Testis (tissue), 2 donors: ENCODE data around the gene POC5.

Source experiments
- POLR2A ChIP-seq: fragments of 450-650 bp; IDR thresholded peaks from one replicate; pipeline ENCODE4 v1.6.1; 2017; ENCODE audit warnings: antibody characterized with exemption, mild to moderate bottlenecking, moderate library complexity
- TF ChIP-seq, protein P1 (sequence below), 3 experiments: fragments of 450-650 bp in 2 of 3; fragments of 200-600 bp in 1 of 3; sonication (generic) in 1 of 3; IDR thresholded peaks; one replicate each; pipeline ENCODE4 v1.5.1; 2016 to 2019; ENCODE audit warnings: antibody characterized with exemption in 3 of 3, mild to moderate bottlenecking in 2 of 3, moderate library complexity in 1 of 3

DNA sequence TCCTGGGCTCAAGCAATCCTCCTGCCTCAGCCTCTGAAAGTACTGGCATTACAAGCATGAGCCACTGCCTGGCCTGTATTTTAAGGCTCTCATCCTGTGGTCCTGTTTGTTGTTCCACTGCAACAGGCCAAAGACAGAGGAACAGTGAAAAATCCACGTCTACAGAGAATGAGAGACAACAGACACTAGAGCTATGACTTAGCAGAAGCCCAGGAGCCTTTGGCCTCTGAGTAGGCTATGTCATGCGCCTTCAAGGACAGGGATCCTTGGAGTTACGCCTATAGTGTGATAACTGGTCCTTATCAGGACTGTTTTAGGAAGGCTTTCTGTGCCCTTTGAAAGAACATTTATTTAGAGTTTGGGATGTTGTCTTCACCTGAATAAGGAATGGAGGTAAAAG is 10.5 kb downstream of the POC5 start:
- TF ChIP-seq, protein P1, sequence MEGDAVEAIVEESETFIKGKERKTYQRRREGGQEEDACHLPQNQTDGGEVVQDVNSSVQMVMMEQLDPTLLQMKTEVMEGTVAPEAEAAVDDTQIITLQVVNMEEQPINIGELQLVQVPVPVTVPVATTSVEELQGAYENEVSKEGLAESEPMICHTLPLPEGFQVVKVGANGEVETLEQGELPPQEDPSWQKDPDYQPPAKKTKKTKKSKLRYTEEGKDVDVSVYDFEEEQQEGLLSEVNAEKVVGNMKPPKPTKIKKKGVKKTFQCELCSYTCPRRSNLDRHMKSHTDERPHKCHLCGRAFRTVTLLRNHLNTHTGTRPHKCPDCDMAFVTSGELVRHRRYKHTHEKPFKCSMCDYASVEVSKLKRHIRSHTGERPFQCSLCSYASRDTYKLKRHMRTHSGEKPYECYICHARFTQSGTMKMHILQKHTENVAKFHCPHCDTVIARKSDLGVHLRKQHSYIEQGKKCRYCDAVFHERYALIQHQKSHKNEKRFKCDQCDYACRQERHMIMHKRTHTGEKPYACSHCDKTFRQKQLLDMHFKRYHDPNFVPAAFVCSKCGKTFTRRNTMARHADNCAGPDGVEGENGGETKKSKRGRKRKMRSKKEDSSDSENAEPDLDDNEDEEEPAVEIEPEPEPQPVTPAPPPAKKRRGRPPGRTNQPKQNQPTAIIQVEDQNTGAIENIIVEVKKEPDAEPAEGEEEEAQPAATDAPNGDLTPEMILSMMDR (IDR thresholded peaks at IDR 0.05) = no peak
- no peak for TF ChIP-seq POLR2A
